Measurements from ENCODE around the gene NLK. TPM values are rescaled to one million over a fixed set of nuclear protein-coding genes. Genes with fewer than 3 reads are reported as not detected.

NLK gene
- total and polyA plus RNA-seq, 2 donors (not counting 1 experiment from before 2014, with no cell fraction given), result 12.7 to 24.8 TPM

DNA sequence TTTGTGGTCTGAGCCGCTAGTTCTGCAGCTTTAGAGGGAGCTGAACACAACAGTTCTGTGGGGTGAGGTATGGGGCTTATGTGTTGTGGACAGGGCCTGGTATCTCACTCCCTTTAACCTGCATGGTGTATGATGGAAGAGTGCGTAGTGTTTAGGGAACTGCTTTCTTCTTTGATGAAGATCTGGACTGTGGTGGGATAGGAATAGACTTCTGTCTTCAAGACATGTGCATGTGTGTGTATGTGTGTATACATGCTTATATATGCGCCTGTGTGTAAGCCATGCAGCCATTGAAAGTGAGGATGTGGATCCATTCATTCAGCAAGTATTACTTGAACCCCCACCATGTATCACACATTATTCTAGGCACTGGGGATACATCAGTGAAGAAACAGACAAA lies 161.8 kb downstream of the NLK start:
- Histone ChIP-seq H3K27ac (ENCODE audit: low read length in 2 of 2) (no peak overlapping the region), H3K36me3 (replicated peaks in 1 of 2; ENCODE audit: control extremely low read depth in 1 of 2, control insufficient read depth in 1 of 2, extremely low read depth in 1 of 2, insufficient read depth in 2 of 2, low read length in 1 of 2) (no peaks in the 10 kb centered on the region), H3K4me3 (ENCODE audit: control extremely low read depth in 1 of 5, extremely low read depth in 1 of 5, insufficient read depth in 1 of 5, low read depth in 2 of 5, low read length in 4 of 5) (no peak overlapping the region), H3K9me3 (ENCODE audit: control extremely low read depth in 1 of 3, control insufficient read depth in 2 of 3, insufficient read depth in 1 of 3, low read length in 2 of 3) (peaks cover 0 to 3% (median 0%) of the 10 kb centered on the region in 3 donors), H3K79me2 (ENCODE audit: control insufficient read depth, insufficient read depth, low read length) (no peaks in the 10 kb centered on the region), H3K4me2 (replicated peaks; ENCODE audit: low read depth, low read length, poor library complexity, severe bottlenecking) (no peak overlapping the region), H2AFZ (ENCODE audit: insufficient read depth, low read depth, low read length, poor library complexity, severe bottlenecking) (no peak overlapping the region), H4K20me1 (ENCODE audit: control insufficient read depth, insufficient read depth, low read length, poor library complexity, severe bottlenecking) (no peaks in the 10 kb centered on the region), H3K27me3 (replicated peaks in 1 of 4; ENCODE audit: control extremely low read depth in 1 of 4, control insufficient read depth in 3 of 4, insufficient read depth in 4 of 4, low read length in 3 of 4) (no peaks in the 10 kb centered on the region), H3K9ac (ENCODE audit: low read length) (no peak overlapping the region), H3K4me1 (ENCODE audit: control insufficient read depth in 2 of 2, insufficient read depth in 2 of 2, low read length in 2 of 2) (no peaks in the 10 kb centered on the region)
- ChIA-PET CTCF (interaction anchor here (0.6 kb wide), 1 partner anchor 254 kb away, joined by 8 read pairs; no protein-coding TSS in a partner anchor), POLR2A (no interaction called here)
- no peak for ATAC-seq (ENCODE audit: low read depth)
- TF ChIP-seq CTCF (IDR thresholded peaks at IDR 0.05) (no peak), EZH2 (IDR thresholded peaks at IDR 0.05; ENCODE audit: borderline replicate concordance, insufficient read depth, low read depth, low read length, poor library complexity, severe bottlenecking) (no peak)
- WGBS (ENCODE audit: insufficient coverage), result 100% methylated on average over 1 of the region's 3 CpGs
- intact Hi-C loops (cut with micrococcal nuclease), result no loop called here
- no peak for DNase-seq
- Mint-ChIP-seq H3K9me3 (ENCODE audit: insufficient read depth) (no peaks in the 10 kb centered on the region), H3K4me3 (no peak overlapping the region), H3K27me3 (no peaks in the 10 kb centered on the region), H3K27ac (no peak overlapping the region), H3K4me1 (no peaks in the 10 kb centered on the region)

GRCh38 chr17:28204751-28205150 lies 162.3 kb downstream of the NLK start:
- H3K36me3 ChIP-seq (replicated peaks in 1 of 2; ENCODE audit: control extremely low read depth in 1 of 2, control insufficient read depth in 1 of 2, extremely low read depth in 1 of 2, insufficient read depth in 2 of 2, low read length in 1 of 2), result no peaks in the 10 kb centered on the region
- POLR2A ChIA-PET, result no interaction called here

More at GRCh38 chr17:28204751-28205150, 162.3 kb downstream of the NLK start:
- CTCF ChIA-PET, result no interaction called here
- Histone ChIP-seq H3K27ac (ENCODE audit: low read length in 2 of 2) (no peak overlapping the region), H3K9ac (ENCODE audit: low read length) (no peak overlapping the region), H4K20me1 (ENCODE audit: control insufficient read depth, insufficient read depth, low read length, poor library complexity, severe bottlenecking) (no peaks in the 10 kb centered on the region), H3K4me3 (ENCODE audit: control extremely low read depth in 1 of 5, extremely low read depth in 1 of 5, insufficient read depth in 1 of 5, low read depth in 2 of 5, low read length in 4 of 5) (no peak overlapping the region), H3K9me3 (ENCODE audit: control extremely low read depth in 1 of 3, control insufficient read depth in 2 of 3, insufficient read depth in 1 of 3, low read length in 2 of 3) (peaks cover 0 to 3% (median 0%) of the 10 kb centered on the region in 3 donors), H2AFZ (ENCODE audit: insufficient read depth, low read depth, low read length, poor library complexity, severe bottlenecking) (no peak overlapping the region), H3K4me1 (ENCODE audit: control insufficient read depth in 2 of 2, insufficient read depth in 2 of 2, low read length in 2 of 2) (no peaks in the 10 kb centered on the region), H3K79me2 (ENCODE audit: control insufficient read depth, insufficient read depth, low read length) (no peaks in the 10 kb centered on the region), H3K27me3 (replicated peaks in 1 of 4; ENCODE audit: control extremely low read depth in 1 of 4, control insufficient read depth in 3 of 4, insufficient read depth in 4 of 4, low read length in 3 of 4) (no peaks in the 10 kb centered on the region), H3K4me2 (replicated peaks; ENCODE audit: low read depth, low read length, poor library complexity, severe bottlenecking) (no peak overlapping the region)
- Mint-ChIP-seq H3K9me3 (ENCODE audit: insufficient read depth) (no peaks in the 10 kb centered on the region), H3K4me3 (no peak overlapping the region), H3K27ac (no peak overlapping the region), H3K4me1 (no peaks in the 10 kb centered on the region), H3K27me3 (no peaks in the 10 kb centered on the region)
- intact Hi-C loops (cut with micrococcal nuclease), result no loop called here
- ATAC-seq (ENCODE audit: low read depth) (no peak), DNase-seq (no peak)
- TF ChIP-seq EZH2 (IDR thresholded peaks at IDR 0.05; ENCODE audit: borderline replicate concordance, insufficient read depth, low read depth, low read length, poor library complexity, severe bottlenecking), result no peak
- TF ChIP-seq CTCF (IDR thresholded peaks at IDR 0.05), result no peak
- WGBS (ENCODE audit: insufficient coverage), result no CpG with 5 or more reads among the region's 1 CpG

Data from B cell (primary cell).